HEK293T (cell line): ENCODE measurements around the gene PTPRM.

Experiments used
- ARNT ChIP-seq: fragments of 450-650 bp; IDR thresholded peaks from 2 replicates; pipeline ENCODE4 v1.6.1; 2017; ENCODE audit warnings: mild to moderate bottlenecking
- BHLHE40 ChIP-seq: fragments of 450-650 bp; IDR thresholded peaks from 2 replicates; pipeline ENCODE4 v1.6.1; 2016; ENCODE audit warnings: mild to moderate bottlenecking, moderate library complexity, borderline replicate concordance
- FOXA1 ChIP-seq: fragments of 450-650 bp; IDR thresholded peaks from 2 replicates; pipeline ENCODE4 v1.6.1; 2016; ENCODE audit warnings: mild to moderate bottlenecking
- FOXM1 ChIP-seq: fragments of 450-650 bp; IDR thresholded peaks from 2 replicates; pipeline ENCODE4 v1.6.1; 2017; ENCODE audit warnings: mild to moderate bottlenecking, borderline replicate concordance
- HDGF ChIP-seq: fragments of 450-650 bp; IDR thresholded peaks from 2 replicates; pipeline ENCODE4 v1.6.1; 2017; ENCODE audit warnings: antibody characterized with exemption, borderline replicate concordance
- LEF1 ChIP-seq: fragments of 450-650 bp; IDR thresholded peaks from 2 replicates; pipeline ENCODE4 v1.6.1; 2017; ENCODE audit warnings: mild to moderate bottlenecking, borderline replicate concordance
- NFRKB ChIP-seq: fragments of 450-650 bp; IDR thresholded peaks from 2 replicates; pipeline ENCODE4 v1.6.1; 2016; ENCODE audit warnings: mild to moderate bottlenecking, moderate library complexity

DNA sequence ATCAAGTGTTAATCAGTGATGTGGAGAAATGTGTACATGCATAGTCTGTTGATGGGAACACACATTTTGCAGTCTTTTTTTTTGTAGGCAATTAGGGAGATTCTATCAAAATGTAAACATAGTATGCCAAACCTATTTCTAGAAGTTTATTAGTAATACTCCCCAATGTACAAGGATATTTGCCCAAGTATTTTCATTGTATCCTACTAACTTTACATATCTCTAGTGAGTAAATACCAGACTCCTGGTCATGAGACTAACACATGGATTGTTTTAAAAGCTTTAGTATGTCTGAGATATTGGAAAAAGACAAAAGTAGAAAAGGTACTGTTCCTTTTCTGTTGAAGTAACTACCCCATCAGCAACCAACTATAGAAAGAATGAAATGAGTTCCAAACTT, 513.0 kb downstream of the PTPRM start:
- no peak for TF ChIP-seq BHLHE40
- no peak for TF ChIP-seq ARNT
- no peak for TF ChIP-seq LEF1
- TF ChIP-seq HDGF: no peak
- TF ChIP-seq NFRKB: no peak
- no peak for TF ChIP-seq FOXA1
- TF ChIP-seq FOXM1: no peak
